Measurements from ENCODE around the gene TMEM151B.

TMEM151B gene

GRCh38 chr6:44238687-44239350 lies 31.4 kb upstream of the TMEM151B start:
- Mint-ChIP-seq H3K27ac (peak overlapping the region; percentile 73), H3K4me1 (ENCODE audit: low read depth) (peaks cover 12% of the 10 kb centered on the region), H3K27me3 (ENCODE audit: low read depth) (no peaks in the 10 kb centered on the region), H3K4me3 (peak overlapping the region; percentile 89), H3K36me3 (ENCODE audit: low read depth) (no peaks in the 10 kb centered on the region), H3K9me3 (no peaks in the 10 kb centered on the region)

GRCh38 chr6:44243345-44243744 lies 26.9 kb upstream of the TMEM151B start:
- peaks cover 12% of the 10 kb centered on the region for H3K4me1 Mint-ChIP-seq (ENCODE audit: low read depth)
- no peak overlapping the region for H3K27ac Mint-ChIP-seq
- H3K4me3 Mint-ChIP-seq: no peak overlapping the region
- no peaks in the 10 kb centered on the region for H3K27me3 Mint-ChIP-seq (ENCODE audit: low read depth)
- no peaks in the 10 kb centered on the region for H3K9me3 Mint-ChIP-seq
- peaks cover 12% of the 10 kb centered on the region for H3K36me3 Mint-ChIP-seq (ENCODE audit: low read depth)

GRCh38 chr6:44245391-44245911 lies 24.8 kb upstream of the TMEM151B start:
- H3K9me3 Mint-ChIP-seq: no peaks in the 10 kb centered on the region
- H3K4me1 Mint-ChIP-seq (ENCODE audit: low read depth): peaks cover 25% of the 10 kb centered on the region
- H3K36me3 Mint-ChIP-seq (ENCODE audit: low read depth): peaks cover 31% of the 10 kb centered on the region
- H3K27ac Mint-ChIP-seq: peak overlapping the region; percentile 98
- H3K27me3 Mint-ChIP-seq (ENCODE audit: low read depth): no peaks in the 10 kb centered on the region
- peak overlapping the region; percentile 96 for H3K4me3 Mint-ChIP-seq

- H3K36me3 Mint-ChIP-seq (ENCODE audit: low read depth): peaks cover 37% of the 10 kb centered on the region
- H3K4me1 Mint-ChIP-seq (ENCODE audit: low read depth): peaks cover 25% of the 10 kb centered on the region
- H3K27ac Mint-ChIP-seq: peak overlapping the region; percentile 98
- H3K9me3 Mint-ChIP-seq: no peaks in the 10 kb centered on the region
- H3K27me3 Mint-ChIP-seq (ENCODE audit: low read depth): no peaks in the 10 kb centered on the region
- peak overlapping the region; percentile 96 for H3K4me3 Mint-ChIP-seq
These were observed 24.2 kb upstream of the TMEM151B start for GRCh38 chr6:44245912-44246662.

GRCh38 chr6:44246663-44247337 lies 23.4 kb upstream of the TMEM151B start, which contains the start of gene HSP90AB1:
Gene HSP90AB1, plus strand, starts transcription at chr6:44247101. Its CDS starts 1,529 bp downstream, at chr6:44248630.
- H3K9me3 Mint-ChIP-seq: no peaks in the 10 kb centered on the region
- peaks cover 28% of the 10 kb centered on the region for H3K4me1 Mint-ChIP-seq (ENCODE audit: low read depth)
- no peaks in the 10 kb centered on the region for H3K27me3 Mint-ChIP-seq (ENCODE audit: low read depth)
- H3K27ac Mint-ChIP-seq: peak within 1 kb of the TSS; percentile 98
- peaks cover 44% of the 10 kb centered on the region for H3K36me3 Mint-ChIP-seq (ENCODE audit: low read depth)
- H3K4me3 Mint-ChIP-seq: peak within 1 kb of the TSS; percentile 96

- H3K9me3 Mint-ChIP-seq: no peaks in the 10 kb centered on the region
- H3K27me3 Mint-ChIP-seq (ENCODE audit: low read depth): no peaks in the 10 kb centered on the region
- H3K36me3 Mint-ChIP-seq (ENCODE audit: low read depth): peaks cover 49% of the 10 kb centered on the region
- H3K27ac Mint-ChIP-seq: peak overlapping the region; percentile 98
- peaks cover 29% of the 10 kb centered on the region for H3K4me1 Mint-ChIP-seq (ENCODE audit: low read depth)
- H3K4me3 Mint-ChIP-seq: peak overlapping the region; percentile 96
These were observed 22.6 kb upstream of the TMEM151B start for GRCh38 chr6:44247338-44248302.

GRCh38 chr6:44248579-44248978 lies 21.7 kb upstream of the TMEM151B start:
- no peaks in the 10 kb centered on the region for H3K27me3 Mint-ChIP-seq (ENCODE audit: low read depth)
- peak overlapping the region; percentile 98 for H3K27ac Mint-ChIP-seq
- H3K4me3 Mint-ChIP-seq: peak overlapping the region; percentile 96
- H3K9me3 Mint-ChIP-seq: no peaks in the 10 kb centered on the region
- H3K4me1 Mint-ChIP-seq (ENCODE audit: low read depth): peaks cover 38% of the 10 kb centered on the region
- H3K36me3 Mint-ChIP-seq (ENCODE audit: low read depth): peaks cover 58% of the 10 kb centered on the region

GRCh38 chr6:44249082-44249748 lies 21.0 kb upstream of the TMEM151B start:
- H3K27me3 Mint-ChIP-seq (ENCODE audit: low read depth): no peaks in the 10 kb centered on the region
- peaks cover 41% of the 10 kb centered on the region for H3K4me1 Mint-ChIP-seq (ENCODE audit: low read depth)
- H3K9me3 Mint-ChIP-seq: no peaks in the 10 kb centered on the region
- peak overlapping the region; percentile 98 for H3K27ac Mint-ChIP-seq
- H3K4me3 Mint-ChIP-seq: peak overlapping the region; percentile 96
- peaks cover 63% of the 10 kb centered on the region for H3K36me3 Mint-ChIP-seq (ENCODE audit: low read depth)

GRCh38 chr6:44250067-44250717 lies 20.1 kb upstream of the TMEM151B start:
- H3K4me3 Mint-ChIP-seq: peak overlapping the region; percentile 17
- H3K36me3 Mint-ChIP-seq (ENCODE audit: low read depth): peaks cover 70% of the 10 kb centered on the region
- no peaks in the 10 kb centered on the region for H3K27me3 Mint-ChIP-seq (ENCODE audit: low read depth)
- H3K27ac Mint-ChIP-seq: peak overlapping the region; percentile 17
- H3K4me1 Mint-ChIP-seq (ENCODE audit: low read depth): peaks cover 44% of the 10 kb centered on the region
- no peaks in the 10 kb centered on the region for H3K9me3 Mint-ChIP-seq

GRCh38 chr6:44250718-44251123 lies 19.5 kb upstream of the TMEM151B start:
- no peaks in the 10 kb centered on the region for H3K9me3 Mint-ChIP-seq
- H3K27ac Mint-ChIP-seq: no peak overlapping the region
- H3K4me1 Mint-ChIP-seq (ENCODE audit: low read depth): peaks cover 43% of the 10 kb centered on the region
- H3K4me3 Mint-ChIP-seq: no peak overlapping the region
- no peaks in the 10 kb centered on the region for H3K27me3 Mint-ChIP-seq (ENCODE audit: low read depth)
- peaks cover 75% of the 10 kb centered on the region for H3K36me3 Mint-ChIP-seq (ENCODE audit: low read depth)

- no peak overlapping the region for H3K27ac Mint-ChIP-seq
- no peaks in the 10 kb centered on the region for H3K9me3 Mint-ChIP-seq
- H3K4me3 Mint-ChIP-seq: peak overlapping the region; percentile 16
- peaks cover 52% of the 10 kb centered on the region for H3K4me1 Mint-ChIP-seq (ENCODE audit: low read depth)
- no peaks in the 10 kb centered on the region for H3K27me3 Mint-ChIP-seq (ENCODE audit: low read depth)
- H3K36me3 Mint-ChIP-seq (ENCODE audit: low read depth): peaks cover 81% of the 10 kb centered on the region
These were observed 18.4 kb upstream of the TMEM151B start for GRCh38 chr6:44251576-44252524.

All from T-helper 1 cell treated with Interleukin-12 subunit alpha and Interleukin-12 subunit beta and Interleukin-4 antibody, amounts not matched to agents 30 μg/mL and 1 μg/mL, for 36 hours (primary cell).